Endometrium (tissue), 2 donors: ENCODE measurements around the gene EIF4EBP2.

Experiments used
- FAIRE-seq: peaks from 2 replicates; lab custom pipeline; 2012; peaks lifted over from hg19 to GRCh38; lab: Jason Lieb, UNC
- donor health status: control.
- donor health status: control.

The EIF4EBP2 gene

DNA sequence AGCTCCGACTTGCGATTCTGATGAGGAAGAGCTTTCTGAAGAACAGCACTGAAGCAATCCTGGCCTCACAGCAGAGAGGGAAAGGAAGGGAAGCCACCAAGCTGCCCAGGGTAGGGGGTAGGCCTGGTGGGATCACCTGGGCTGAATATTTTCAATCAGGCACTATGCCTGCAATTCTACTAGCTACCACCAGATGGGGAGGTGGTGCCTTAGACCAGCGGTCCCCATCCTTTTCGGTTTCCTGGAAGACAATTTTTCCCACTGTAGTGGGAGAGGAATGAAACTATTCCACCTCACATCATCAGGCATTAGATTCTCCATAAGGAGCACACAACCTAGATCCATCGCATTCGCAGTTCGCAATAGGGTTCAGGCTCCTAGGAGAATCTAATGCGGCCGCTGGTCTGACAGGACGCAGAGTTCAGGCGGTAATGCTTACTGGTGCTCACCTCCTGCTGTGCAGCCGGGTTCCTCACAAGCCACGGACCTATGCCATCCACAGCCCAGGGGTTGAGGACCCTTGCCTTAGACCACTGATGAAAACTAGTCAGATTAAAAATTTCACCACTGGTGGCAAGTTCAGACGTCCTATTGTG, 24.3 kb upstream of the EIF4EBP2 start:
- no peak for FAIRE-seq

- no peak for FAIRE-seq
These were observed 23.4 kb upstream of the EIF4EBP2 start for GRCh38 chr10:70380350-70381135.

- no peak for FAIRE-seq
These were observed 22.2 kb upstream of the EIF4EBP2 start for GRCh38 chr10:70381471-70382421.

DNA sequence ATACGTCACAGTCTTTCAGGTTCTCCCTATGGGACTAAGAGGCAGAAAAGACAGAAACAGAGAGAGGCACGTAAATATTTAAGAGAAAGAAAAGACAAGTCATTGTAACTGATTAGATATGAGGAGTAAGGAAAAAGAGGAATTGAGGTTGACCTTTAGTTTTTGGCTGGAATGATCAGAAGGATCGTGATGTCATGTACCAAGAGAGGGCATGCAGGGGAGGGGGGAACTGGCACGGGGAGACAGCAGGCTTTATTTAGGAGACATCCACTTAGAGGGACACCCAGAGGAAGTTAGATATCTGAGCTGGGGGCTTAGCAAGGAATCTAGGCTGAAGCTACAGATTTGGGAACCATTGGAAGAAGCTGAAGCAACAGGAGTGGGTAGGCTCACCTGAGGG, 12.3 kb upstream of the EIF4EBP2 start:
- FAIRE-seq, result no peak

- FAIRE-seq, result no peak
These were observed 7.8 kb upstream of the EIF4EBP2 start for GRCh38 chr10:70396140-70396539.

- FAIRE-seq, result no peak
These were observed 4.8 kb upstream of the EIF4EBP2 start for GRCh38 chr10:70399177-70399576.

- no peak for FAIRE-seq
These were observed 386 bp upstream of the EIF4EBP2 start for GRCh38 chr10:70403483-70404035.

GRCh38 chr10:70404787-70405036, 767 bp downstream of the EIF4EBP2 start:
- no peak for FAIRE-seq

- FAIRE-seq, result peak; percentile 8
These were observed 1.3 kb downstream of the EIF4EBP2 start for GRCh38 chr10:70405037-70405824.

DNA sequence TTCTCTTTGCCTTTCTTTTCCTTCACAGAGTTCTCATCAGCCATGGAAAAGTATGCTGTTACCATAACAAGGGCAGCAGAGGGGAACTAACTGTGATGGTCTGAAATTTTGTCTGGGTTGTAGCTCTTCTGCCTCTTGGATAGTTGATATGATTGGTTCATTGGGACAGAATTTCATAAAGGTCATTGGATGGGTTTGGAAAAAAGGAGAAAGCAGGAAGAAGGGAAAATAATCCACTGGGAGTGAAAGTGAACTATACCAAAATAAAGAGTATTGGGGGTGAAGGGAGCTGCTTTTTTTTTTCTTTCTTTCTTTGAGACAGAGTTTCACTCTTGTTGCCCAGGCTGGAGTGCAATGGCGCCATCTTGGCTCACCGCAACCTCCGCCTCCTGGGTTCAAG, 5.8 kb downstream of the EIF4EBP2 start:
- no peak for FAIRE-seq

- no peak for FAIRE-seq
These were observed 6.7 kb downstream of the EIF4EBP2 start for GRCh38 chr10:70410608-70411007.

DNA sequence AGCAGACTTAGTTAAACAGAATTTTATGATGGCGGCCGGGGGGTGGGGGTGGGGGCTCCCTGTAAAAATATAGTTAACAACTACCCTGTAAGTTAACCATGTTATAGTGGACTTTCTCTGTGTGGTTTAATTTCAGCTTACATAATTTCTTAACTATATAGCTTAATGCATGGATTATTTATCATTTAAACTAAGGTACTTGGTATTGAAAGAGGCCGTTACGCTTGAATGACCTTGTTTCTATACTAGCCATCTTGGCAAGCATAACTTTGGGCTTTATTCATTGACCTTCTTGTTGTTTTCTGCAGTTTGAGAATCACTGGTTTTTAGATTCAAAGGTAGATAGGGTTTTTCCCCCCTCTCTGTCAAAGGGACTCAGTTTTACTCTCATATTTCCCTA, 8.4 kb downstream of the EIF4EBP2 start:
- FAIRE-seq, result no peak

DNA sequence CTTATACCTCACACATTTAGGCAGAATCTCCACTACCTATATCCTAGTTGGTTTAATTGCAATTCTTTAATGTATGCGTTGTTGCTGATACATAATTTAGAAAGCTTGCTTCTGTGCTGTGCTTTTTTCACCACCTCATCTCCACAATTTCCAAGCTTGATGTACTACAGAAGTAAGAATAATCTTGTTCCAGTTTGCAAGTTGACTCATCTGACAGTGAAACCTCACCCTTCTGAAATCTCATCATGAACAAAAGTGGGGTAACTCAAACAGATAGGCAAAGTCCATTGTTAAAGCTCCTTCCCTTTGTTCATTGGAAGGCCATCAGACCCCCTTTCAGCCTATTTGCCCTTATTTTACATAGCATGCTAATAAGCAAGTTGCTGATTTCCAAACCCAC, 13.6 kb downstream of the EIF4EBP2 start:
- FAIRE-seq, result no peak

- no peak for FAIRE-seq
These were observed 14.3 kb downstream of the EIF4EBP2 start for GRCh38 chr10:70418229-70418628.

GRCh38 chr10:70418713-70419112, 14.8 kb downstream of the EIF4EBP2 start:
- no peak for FAIRE-seq

GRCh38 chr10:70424320-70424719, 20.4 kb downstream of the EIF4EBP2 start:
- no peak for FAIRE-seq

GRCh38 chr10:70425096-70425495, 21.2 kb downstream of the EIF4EBP2 start:
- no peak for FAIRE-seq

DNA sequence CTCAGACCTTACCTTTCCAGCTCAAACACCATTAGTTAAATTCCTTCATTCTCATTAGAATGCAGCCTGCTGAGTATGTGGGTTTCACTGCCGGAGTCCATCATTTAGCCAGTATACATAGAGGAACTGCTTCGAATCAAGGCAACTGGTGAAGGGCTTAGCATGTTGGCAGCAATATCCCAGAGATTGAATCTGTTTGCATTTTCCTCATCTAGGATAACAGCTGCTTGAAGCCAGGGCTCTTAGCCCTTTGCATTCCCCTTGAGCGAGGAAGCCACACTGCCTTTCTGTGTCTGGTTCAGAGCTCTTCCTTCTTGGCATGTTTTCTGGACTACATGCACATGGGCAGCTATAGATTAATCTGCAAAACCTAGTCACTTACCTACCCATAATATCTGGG, 22.9 kb downstream of the EIF4EBP2 start:
- no peak for FAIRE-seq

GRCh38 chr10:70430493-70431445, 26.8 kb downstream of the EIF4EBP2 start:
- no peak for FAIRE-seq

GRCh38 chr10:70432101-70432500, 28.2 kb downstream of the EIF4EBP2 start:
- no peak for FAIRE-seq
